Activated T-cell treated with anti-CD3 and anti-CD28 coated beads, Interleukin-2, amount 50 U/mL, for 72 hours (primary cell): ENCODE results near the gene ZCCHC24. TPM values are rescaled to one million over a fixed set of nuclear protein-coding genes. Genes with fewer than 3 reads are reported as not detected.
A peak's percentile ranks its signal among the peaks of the same experiment; 100 is the strongest.

Experiments
- ATAC-seq, 2 donors: fragments of 150-1000 bp; cut with Tn5 transposase; replicated peaks in 1 of 2; 2 replicates each; pipeline ENCODE4 v1.10.0; 2021; ENCODE audit warnings: moderate library complexity in 2 of 2, mild to moderate bottlenecking in 1 of 2
- DNase-seq, 2 donors: peaks; one replicate each; pipeline ENCODE4 v3.0.0; 2021 to 2022; ENCODE audit warnings: mixed read lengths in 1 of 2
- H3K27ac Mint-ChIP-seq: one replicate; pipeline ENCODE4 v1.8.0; 2022; ENCODE audit warnings: mild to moderate bottlenecking, moderate library complexity, mixed read lengths
- H3K27me3 Mint-ChIP-seq: one replicate; pipeline ENCODE4 v1.8.0; 2022; ENCODE audit warnings: low read depth, mixed read lengths
- H3K36me3 Mint-ChIP-seq, 2 donors: one replicate each; pipeline ENCODE4 v1.8.0; 2022; ENCODE audit warnings: mixed read lengths in 2 of 2, mild to moderate bottlenecking in 1 of 2; ENCODE audit not compliant: insufficient read depth in 2 of 2
- H3K4me1 Mint-ChIP-seq: one replicate; pipeline ENCODE4 v1.8.0; 2022; ENCODE audit warnings: low read depth, mixed read lengths
- H3K4me3 Mint-ChIP-seq, 2 donors: one replicate each; pipeline ENCODE4 v1.8.0; 2022; ENCODE audit warnings: mild to moderate bottlenecking in 2 of 2, mixed read lengths in 2 of 2, moderate library complexity in 2 of 2
- H3K9me3 Mint-ChIP-seq, 2 donors: one replicate each; pipeline ENCODE4 v1.8.0; 2022; ENCODE audit warnings: mixed read lengths in 2 of 2
- total RNA-seq, 2 donors: library from RNA; stranded (reverse); gene quantifications; one replicate each; pipeline ENCODE4 v1.2.3, GENCODE V29; 2022

Gene ZCCHC24
- total RNA-seq, 2 donors from 2014 or later: 1.1 to 1.7 TPM

DNA sequence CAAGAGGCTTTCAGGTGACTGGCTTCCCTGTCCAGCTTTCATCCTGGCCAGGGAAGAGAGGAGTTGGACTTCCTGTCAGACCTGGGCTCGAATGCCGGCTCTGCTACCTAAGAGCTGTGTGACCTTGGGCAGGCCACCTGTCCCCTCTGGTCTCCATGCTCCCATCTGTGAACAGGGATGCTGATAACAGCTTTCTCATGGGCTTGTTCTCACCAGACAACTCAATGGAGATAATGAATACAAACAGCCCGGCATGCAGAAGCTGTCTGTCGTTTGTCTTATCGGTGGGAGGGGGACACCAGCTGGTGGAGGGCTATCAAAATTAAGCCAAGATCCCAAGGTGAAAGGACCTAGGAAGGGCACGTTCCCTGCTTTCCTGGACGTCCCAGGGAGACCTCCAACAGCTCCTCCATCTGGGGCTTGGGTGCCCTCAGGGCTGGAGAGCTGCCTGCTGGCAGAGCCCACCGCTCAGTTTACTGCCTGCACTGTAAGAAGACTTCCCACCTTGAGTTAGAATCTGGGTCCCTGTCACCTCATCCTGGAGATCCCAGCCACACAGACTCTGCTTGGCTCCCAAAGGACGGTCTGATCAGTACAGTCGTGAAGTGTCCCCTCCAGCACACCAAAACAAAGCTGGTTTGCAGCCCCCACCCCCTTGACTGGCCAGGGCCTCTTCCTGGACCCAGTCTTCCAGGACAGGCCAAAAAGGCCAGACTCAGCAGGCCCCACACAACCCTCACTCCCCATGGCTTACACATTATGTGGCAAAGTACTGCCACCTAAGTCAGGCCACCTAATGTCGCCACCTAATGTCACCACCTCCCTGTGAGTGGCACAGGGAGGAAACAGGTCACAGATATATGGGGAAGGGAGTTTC lies 57.2 kb downstream of the ZCCHC24 start:
- no peaks in the 10 kb centered on the region for H3K9me3 Mint-ChIP-seq
- peaks cover 14% of the 10 kb centered on the region for H3K4me1 Mint-ChIP-seq
- H3K4me3 Mint-ChIP-seq: no peak overlapping the region
- no peaks in the 10 kb centered on the region for H3K27me3 Mint-ChIP-seq
- DNase-seq (peak; percentile 13 to 23), ATAC-seq (peak; percentile 73 to 87)
- H3K36me3 Mint-ChIP-seq: no peaks in the 10 kb centered on the region
- H3K27ac Mint-ChIP-seq: no peak overlapping the region

- H3K4me1 Mint-ChIP-seq: peaks cover 14% of the 10 kb centered on the region
- no peak overlapping the region for H3K4me3 Mint-ChIP-seq
- DNase-seq (no peak), ATAC-seq (no peak)
- no peaks in the 10 kb centered on the region for H3K9me3 Mint-ChIP-seq
- H3K27ac Mint-ChIP-seq: no peak overlapping the region
- H3K36me3 Mint-ChIP-seq: no peaks in the 10 kb centered on the region
- no peaks in the 10 kb centered on the region for H3K27me3 Mint-ChIP-seq
Measured at GRCh38 chr10:79387466-79387973, 57.9 kb downstream of the ZCCHC24 start.

DNA sequence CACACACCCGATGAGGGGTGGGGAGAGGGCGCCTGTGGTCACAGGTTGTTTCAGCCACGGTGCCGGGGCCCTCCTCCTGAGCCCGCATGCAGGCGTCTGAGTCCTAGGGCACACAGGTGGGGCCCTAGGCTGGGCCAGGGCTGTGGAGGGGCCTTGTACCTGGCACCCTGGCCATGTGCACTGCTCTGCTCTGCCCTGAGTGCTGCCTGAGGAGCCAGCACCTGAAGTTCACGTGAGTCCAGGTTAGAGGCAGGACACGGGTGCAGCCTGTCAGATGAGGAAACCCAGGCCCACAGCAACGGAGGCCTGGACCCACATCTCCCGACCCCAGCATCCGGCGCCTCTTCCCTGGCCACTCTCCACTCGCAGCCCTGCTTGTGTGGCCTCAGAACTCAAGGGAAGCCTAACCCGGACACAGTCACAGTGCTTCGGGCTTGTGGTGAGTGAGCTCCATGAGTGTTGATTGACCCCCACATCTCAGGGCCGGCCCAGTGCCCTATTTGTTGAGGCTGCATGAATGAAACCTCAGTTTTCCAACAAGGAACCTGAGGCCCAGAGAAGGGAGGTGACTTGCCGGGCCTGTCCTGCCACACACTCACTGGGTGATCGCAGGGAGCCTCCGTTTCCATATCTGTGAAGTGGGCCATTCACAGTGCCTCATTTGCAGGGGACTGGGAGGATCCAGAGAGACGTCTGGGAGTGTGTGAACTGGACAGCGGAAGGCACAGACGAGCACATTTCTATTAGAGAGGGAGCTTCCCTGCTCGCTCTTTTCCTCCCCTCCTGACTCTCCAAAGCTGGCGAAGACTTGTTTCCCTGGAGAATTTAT lies 58.6 kb downstream of the ZCCHC24 start:
- ATAC-seq (no peak), DNase-seq (no peak)
- H3K4me3 Mint-ChIP-seq: no peak overlapping the region
- H3K9me3 Mint-ChIP-seq: no peaks in the 10 kb centered on the region
- no peak overlapping the region for H3K27ac Mint-ChIP-seq
- H3K27me3 Mint-ChIP-seq: no peaks in the 10 kb centered on the region
- H3K36me3 Mint-ChIP-seq: no peaks in the 10 kb centered on the region
- peaks cover 14% of the 10 kb centered on the region for H3K4me1 Mint-ChIP-seq

GRCh38 chr10:79385804-79386531 lies 59.5 kb downstream of the ZCCHC24 start:
- H3K9me3 Mint-ChIP-seq: no peaks in the 10 kb centered on the region
- H3K4me1 Mint-ChIP-seq: peaks cover 14% of the 10 kb centered on the region
- H3K27me3 Mint-ChIP-seq: no peaks in the 10 kb centered on the region
- no peak overlapping the region for H3K4me3 Mint-ChIP-seq
- ATAC-seq (no peak), DNase-seq (no peak)
- no peaks in the 10 kb centered on the region for H3K36me3 Mint-ChIP-seq
- no peak overlapping the region for H3K27ac Mint-ChIP-seq

GRCh38 chr10:79385392-79385795 lies 60.0 kb downstream of the ZCCHC24 start:
- no peaks in the 10 kb centered on the region for H3K27me3 Mint-ChIP-seq
- H3K9me3 Mint-ChIP-seq: no peaks in the 10 kb centered on the region
- ATAC-seq (no peak), DNase-seq (no peak)
- peaks cover 10% of the 10 kb centered on the region for H3K4me1 Mint-ChIP-seq
- no peak overlapping the region for H3K4me3 Mint-ChIP-seq
- H3K27ac Mint-ChIP-seq: no peak overlapping the region
- no peaks in the 10 kb centered on the region for H3K36me3 Mint-ChIP-seq

GRCh38 chr10:79384773-79385391 lies 60.5 kb downstream of the ZCCHC24 start:
- no peak for DNase-seq
- Mint-ChIP-seq H3K4me3 (no peak overlapping the region), H3K27ac (no peak overlapping the region)

DNA sequence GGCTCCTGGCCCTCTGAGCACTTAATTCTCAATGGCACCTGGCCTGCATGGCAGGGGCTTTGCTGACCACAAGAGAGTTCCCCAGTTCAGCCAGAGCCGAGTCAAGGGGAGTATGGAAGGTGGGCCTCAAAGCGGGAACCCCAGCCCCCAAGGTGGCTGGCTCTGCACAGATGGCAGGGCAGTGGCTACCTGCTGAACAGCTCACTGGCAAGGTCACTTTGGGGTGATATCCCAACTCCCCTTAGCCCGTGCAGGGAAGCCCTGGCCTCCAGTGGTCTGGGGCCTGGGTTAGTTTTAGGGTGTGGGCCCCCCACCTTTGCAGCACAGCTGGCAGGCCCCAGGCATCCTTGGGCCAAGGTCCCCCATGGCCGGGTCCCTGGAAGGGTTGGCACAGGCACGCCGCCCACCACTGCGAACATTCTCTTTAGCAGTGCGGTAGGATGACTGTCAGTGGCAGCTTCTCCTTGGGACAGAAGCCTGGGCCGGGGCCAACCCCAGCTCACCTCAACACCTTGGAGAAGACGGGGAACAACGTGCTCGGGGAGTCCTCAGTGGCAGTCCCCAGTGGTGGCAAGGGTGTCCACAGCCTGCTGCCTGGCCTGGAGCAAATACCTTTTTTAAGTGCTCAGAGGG lies 61.3 kb downstream of the ZCCHC24 start:
- no peaks in the 10 kb centered on the region for H3K36me3 Mint-ChIP-seq
- DNase-seq (no peak), ATAC-seq (no peak)
- H3K9me3 Mint-ChIP-seq: no peaks in the 10 kb centered on the region
- no peak overlapping the region for H3K4me3 Mint-ChIP-seq
- no peaks in the 10 kb centered on the region for H3K27me3 Mint-ChIP-seq
- H3K4me1 Mint-ChIP-seq: peaks cover 8% of the 10 kb centered on the region
- no peak overlapping the region for H3K27ac Mint-ChIP-seq

More at GRCh38 chr10:79384773-79385391, 60.5 kb downstream of the ZCCHC24 start:
- no peak for ATAC-seq
- H3K36me3 Mint-ChIP-seq: no peaks in the 10 kb centered on the region
- no peaks in the 10 kb centered on the region for H3K9me3 Mint-ChIP-seq
- no peaks in the 10 kb centered on the region for H3K27me3 Mint-ChIP-seq
- H3K4me1 Mint-ChIP-seq: peaks cover 9% of the 10 kb centered on the region

DNA sequence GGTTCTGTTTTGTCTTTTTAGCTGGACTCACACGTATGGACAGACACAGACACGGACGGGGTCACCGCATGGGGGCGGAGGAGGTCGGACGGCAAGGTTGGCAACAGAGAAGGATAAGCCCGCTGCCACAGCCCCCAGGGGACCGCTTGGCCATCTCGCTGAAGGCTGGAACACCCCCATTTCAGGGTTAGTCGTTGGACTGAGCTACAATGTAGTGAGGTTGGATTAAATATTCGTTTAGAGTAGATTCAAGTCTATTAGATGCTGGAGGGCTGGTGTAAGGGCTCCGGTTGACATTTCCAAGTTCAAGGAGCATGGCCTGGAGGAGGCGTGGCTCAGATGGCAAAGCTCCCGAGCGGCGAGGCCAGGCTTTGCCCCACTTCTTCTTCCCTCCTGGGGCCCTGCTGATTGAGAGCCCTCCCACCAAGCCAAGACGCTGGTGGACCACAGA lies 62.9 kb downstream of the ZCCHC24 start:
- DNase-seq: no peak
- no peaks in the 10 kb centered on the region for H3K36me3 Mint-ChIP-seq
- no peaks in the 10 kb centered on the region for H3K27me3 Mint-ChIP-seq
- H3K4me3 Mint-ChIP-seq: no peak overlapping the region
- no peak for ATAC-seq
- no peak overlapping the region for H3K27ac Mint-ChIP-seq
- H3K9me3 Mint-ChIP-seq: no peaks in the 10 kb centered on the region
- no peaks in the 10 kb centered on the region for H3K4me1 Mint-ChIP-seq

DNA sequence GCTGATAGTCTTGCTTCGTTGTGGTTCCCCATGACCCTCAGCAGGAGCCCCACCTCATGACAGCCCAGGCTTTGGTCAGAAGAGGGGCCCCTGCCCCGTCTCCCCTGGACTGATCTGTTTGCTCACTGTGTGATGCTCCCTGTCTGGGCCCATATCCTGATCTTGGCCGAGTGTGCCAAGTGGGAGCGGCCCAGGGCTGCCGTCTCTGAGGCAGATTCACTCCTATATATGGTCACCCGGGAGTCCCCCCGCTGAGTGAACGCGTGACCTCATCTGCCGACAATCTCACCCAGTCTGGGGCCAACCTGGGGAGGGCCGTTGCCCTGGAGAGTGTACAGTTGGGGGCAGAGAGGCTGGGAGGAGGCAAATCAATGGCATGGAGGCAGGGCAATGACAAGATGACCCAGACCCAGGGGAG lies 63.6 kb downstream of the ZCCHC24 start:
- no peak overlapping the region for H3K27ac Mint-ChIP-seq
- no peaks in the 10 kb centered on the region for H3K27me3 Mint-ChIP-seq
- DNase-seq (no peak), ATAC-seq (no peak)
- no peaks in the 10 kb centered on the region for H3K4me1 Mint-ChIP-seq
- H3K4me3 Mint-ChIP-seq: no peak overlapping the region
- H3K36me3 Mint-ChIP-seq: no peaks in the 10 kb centered on the region
- H3K9me3 Mint-ChIP-seq: no peaks in the 10 kb centered on the region

- no peak overlapping the region for H3K4me3 Mint-ChIP-seq
- H3K27ac Mint-ChIP-seq: no peak overlapping the region
- H3K27me3 Mint-ChIP-seq: no peaks in the 10 kb centered on the region
- H3K4me1 Mint-ChIP-seq: no peaks in the 10 kb centered on the region
- DNase-seq: no peak
- H3K36me3 Mint-ChIP-seq: peaks cover 0 to 2% of the 10 kb centered on the region in 2 donors
- no peak for ATAC-seq
- no peaks in the 10 kb centered on the region for H3K9me3 Mint-ChIP-seq
Measured at GRCh38 chr10:79380946-79381721, 64.3 kb downstream of the ZCCHC24 start.

DNA sequence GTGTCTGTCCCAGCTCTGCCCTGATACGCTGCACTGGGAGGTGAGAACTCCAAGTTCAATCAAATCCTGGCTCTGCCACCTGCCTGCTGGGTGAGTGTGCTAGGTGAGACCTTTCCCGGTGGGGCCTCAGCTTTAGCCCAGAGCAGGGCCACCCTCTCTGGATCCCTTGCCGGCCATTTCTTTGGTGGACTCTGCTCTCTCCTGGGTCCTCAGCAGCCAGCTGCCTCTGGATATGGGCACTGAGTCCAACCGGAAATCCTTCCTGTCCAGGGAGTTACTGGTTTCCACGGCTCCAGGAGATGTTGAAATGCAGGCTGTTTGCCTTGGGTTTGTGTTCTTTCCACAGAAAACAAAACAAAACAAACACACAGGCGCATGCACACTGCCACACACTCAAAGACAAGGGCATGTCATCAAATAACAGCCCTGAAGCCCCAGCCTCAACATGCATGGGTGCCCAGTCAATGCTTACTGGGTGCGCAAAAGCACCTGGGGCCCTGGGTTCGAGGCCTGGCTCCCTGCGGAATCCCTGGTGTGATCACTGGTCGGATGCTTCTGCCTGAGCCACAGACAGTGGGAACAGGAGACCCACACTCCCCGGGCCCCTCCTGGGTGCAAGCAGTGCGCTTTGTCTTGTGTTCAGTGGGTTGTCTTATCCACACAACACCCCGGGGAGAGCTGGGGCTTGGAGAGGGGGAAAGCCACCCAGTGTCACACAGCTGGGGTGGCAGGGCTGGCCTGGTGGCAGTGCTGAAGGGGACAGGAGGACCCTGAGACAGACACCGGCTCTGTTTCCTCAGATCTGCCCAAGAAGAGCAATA lies 65.1 kb downstream of the ZCCHC24 start:
- Mint-ChIP-seq H3K4me3 (no peak overlapping the region), H3K9me3 (no peaks in the 10 kb centered on the region), H3K27ac (no peak overlapping the region), H3K4me1 (no peaks in the 10 kb centered on the region), H3K36me3 (peaks cover 0 to 2% of the 10 kb centered on the region in 2 donors), H3K27me3 (no peaks in the 10 kb centered on the region)
- DNase-seq: no peak
- no peak for ATAC-seq
